GM21526 (cell line): ENCODE data around the gene ATP2C2.
"Not testable (repeated sequence)": the region's sequence is repeated elsewhere in the genome, so short reads cannot be mapped to it uniquely, and the experiment has no call there.

ENCODE experiments used
- ATAC-seq: cut with Tn5 transposase; IDR thresholded peaks from one replicate; pipeline ENCODE4 v1.9.1; 2021; ENCODE audit warnings: moderate library complexity; ENCODE audit not compliant: unreplicated experiment, low FRiP score

ATP2C2 gene

DNA sequence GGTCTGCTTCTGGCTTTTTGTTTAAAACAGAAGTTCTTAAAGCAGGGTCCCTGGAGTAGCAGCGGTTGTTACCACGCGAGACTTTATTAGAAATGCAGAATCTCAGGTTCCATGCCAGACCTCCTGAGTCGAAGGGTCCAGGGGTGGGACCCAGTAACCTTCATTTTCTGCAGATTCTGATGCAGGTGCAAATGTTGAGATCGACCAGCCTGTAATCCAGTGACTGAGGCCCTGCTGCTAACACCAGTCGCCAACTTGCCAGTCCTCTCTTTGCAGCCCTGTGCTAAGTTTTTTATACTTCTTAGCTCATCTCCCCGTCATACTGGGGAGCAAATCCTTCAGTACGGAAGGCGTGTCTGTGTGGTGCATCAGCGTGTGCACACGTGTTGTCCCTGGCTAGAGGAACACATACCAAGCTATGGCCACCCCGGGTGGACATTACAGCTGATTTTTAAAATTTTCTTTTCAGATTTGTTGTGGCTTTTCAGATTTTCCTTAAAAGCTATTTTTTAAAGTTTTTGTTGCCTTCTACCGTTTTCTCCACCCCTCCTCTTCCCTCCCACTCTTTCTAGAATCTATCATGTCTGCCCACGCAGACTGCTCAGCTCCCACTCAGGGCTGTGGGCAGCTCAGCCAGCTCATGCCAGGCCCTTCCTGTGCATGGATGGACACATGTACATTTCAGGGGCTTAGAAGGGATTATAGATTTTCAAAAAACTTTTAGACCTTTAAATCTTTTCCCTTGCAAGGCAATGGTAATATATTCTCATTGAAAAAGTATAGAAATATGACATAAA lies 78.5 kb downstream of the ATP2C2 start:
- ATAC-seq, result no peak

DNA sequence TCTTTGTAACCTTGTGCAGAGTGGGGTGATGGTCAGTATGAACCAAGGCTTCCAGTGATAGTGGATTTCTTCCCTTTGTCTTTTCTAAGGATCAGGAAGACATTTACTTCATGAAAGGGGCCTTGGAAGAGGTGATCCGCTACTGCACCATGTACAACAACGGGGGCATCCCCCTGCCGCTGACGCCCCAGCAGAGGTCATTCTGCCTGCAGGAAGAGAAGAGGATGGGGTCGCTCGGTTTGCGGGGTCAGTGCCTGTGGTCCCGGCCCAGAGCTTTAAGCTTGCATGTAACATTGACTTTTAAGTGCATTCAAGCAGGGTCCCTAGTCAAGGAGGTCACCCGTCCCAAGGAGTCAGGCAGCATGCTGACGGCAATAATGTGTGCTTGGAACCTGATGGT lies 80.1 kb downstream of the ATP2C2 start:
- no peak for ATAC-seq

DNA sequence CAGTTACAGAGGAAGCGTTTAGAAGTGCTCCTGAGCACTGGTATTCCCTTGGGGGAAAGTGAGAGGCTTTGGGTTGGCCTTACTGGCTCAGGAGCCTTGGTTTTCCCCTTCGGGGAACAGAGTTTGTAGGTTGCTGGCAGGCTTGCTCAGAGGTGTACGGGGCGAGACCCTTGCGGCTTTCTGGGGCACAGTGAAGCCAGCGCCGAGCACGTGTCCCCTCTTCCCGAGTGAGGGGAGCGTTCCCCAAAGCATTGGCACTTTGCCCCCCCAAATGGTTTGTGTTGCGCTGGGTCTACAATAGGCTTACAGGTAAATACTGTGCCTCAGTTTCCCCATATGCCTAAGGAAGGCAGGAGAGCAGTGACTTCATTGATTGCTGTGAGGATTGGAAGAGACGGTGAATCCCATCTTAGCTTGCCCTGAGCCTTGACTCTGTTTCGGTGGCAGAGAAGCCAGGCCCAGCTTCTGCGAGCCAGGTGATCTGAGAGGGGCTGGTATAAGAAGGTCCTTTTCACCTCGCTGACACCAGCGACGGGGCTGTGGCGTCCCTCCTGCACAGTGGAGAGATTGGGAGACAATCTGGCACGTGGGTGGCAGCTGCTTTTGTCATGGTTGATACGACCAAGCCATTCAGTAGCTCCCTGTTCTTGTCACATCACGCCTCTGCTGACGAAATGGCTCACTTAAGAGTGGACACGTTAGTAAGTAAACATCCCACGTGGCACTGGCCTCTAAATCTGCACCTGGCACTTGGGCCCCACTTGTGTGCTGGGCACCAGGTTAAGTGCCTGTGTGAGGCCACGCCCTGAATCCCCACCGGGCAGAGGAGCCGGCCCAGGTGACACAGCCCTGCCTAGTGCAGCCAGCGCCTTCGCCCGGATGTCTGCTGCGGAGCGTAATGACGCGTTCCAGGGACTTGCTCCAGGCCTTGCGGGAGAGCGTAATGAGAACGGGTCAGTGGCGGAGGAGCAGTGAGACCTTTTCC lies 81.1 kb downstream of the ATP2C2 start:
- ATAC-seq, result no peak

DNA sequence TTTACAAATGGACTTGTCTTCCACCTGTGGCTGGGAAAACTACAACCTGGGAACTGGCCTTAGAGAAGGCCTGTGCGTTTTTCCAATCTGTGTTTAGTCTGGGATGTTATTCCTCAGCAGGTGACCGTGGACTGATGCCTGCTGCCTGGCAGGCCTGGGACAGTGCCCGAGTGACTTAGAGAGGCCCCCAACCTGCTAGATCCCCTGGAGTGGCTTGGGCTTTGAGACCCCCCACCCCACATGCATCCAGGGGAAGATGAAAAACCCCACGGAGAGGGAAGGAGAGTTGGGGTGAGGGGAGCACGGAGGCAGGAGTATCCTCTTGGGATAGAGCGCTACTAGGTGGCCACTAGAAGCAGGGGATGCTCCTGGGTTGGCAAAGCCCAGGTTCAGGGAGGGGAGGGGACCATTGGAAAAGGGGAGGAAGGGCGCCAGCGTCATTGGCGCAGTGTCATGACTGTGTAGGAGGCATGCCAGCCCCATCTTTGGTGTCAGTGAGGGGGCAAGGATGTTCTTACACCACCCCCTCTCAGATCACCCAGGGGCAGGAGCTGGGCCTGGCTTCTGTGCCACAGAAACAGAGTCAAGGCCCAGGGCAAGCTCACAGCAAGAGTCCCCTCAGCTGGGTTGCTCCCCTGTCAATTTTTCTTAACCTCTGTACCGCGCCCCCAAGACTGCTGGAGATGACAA lies 82.0 kb downstream of the ATP2C2 start:
- ATAC-seq, result no peak

DNA sequence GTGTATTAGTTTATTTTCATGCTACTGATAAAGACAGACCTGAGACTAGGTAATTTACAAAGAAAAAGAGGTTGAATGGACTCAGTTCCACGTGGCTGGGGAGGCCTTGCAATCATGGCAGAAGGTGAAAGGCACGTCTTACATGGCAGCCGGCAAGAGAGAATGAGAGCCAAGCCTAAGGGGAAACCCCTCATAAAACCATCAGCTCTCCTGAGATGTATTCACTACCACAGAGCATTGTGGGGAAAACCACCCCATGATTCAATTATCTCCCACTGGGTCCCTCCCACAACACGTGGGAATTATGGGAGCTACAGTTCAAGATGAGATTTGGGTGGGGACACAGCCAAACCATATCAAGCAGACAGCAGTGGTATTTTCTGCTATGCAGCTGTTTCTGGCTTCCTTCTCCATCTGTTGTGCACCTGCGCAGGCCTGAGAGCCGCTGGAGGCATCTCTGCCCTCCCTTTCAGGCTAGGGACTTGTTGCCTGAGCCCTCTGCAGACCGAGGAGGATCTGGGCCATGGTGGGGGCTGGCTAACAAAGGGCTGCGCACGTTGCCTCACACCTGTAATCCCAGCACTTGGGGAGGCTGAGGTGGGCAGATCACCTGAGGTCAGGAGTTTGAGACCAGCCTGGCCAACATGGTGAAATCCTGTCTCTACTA lies 82.8 kb downstream of the ATP2C2 start:
- not testable (repeated sequence) for ATAC-seq

DNA sequence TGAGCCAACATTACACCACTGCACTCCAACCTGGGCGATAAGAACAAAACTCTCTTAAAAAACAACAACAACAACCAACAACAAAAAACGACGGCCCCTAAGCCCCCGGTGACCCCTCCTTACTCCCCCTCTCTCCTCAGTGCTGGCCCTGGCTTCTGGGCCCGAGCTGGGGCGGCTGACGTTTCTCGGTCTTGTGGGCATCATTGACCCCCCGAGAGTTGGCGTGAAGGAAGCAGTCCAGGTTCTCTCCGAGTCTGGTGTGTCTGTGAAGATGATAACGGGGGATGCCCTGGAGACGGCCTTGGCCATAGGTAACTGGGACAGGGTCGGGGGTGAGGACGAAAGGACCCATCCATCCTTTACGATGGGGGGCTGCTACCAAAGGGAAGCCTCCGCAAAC lies 83.4 kb downstream of the ATP2C2 start:
- no peak for ATAC-seq

DNA sequence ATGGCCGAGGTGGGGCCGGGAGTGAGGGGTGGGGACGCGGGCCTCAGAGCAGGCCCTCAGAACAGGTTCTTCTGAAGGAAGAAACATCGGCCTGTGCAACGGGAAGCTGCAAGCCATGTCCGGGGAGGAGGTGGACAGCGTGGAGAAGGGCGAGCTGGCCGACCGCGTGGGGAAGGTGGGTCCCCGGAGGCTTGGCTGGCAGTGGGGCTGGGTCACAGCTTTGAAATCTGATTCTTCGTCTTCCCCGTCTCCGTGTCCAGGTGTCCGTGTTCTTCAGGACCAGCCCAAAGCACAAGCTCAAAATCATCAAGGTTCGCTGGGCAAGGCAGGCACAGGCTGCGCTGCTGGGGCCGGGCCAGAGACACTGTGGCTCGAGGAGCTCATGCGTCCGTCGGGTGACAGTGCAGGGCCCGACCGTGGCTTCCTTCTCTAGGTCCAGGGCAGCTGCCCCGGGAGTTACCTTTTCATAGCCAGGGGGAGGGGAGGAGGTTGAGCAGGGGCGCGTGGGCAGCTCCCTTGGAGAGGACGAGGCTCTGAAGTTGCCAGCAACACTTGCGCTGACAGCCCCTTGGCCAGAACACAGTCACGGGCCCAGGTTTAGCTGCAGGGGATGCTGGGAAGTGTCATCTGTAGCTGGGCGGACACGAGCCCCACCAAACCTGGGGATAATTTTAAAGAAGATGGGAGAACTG lies 84.9 kb downstream of the ATP2C2 start:
- no peak for ATAC-seq

DNA sequence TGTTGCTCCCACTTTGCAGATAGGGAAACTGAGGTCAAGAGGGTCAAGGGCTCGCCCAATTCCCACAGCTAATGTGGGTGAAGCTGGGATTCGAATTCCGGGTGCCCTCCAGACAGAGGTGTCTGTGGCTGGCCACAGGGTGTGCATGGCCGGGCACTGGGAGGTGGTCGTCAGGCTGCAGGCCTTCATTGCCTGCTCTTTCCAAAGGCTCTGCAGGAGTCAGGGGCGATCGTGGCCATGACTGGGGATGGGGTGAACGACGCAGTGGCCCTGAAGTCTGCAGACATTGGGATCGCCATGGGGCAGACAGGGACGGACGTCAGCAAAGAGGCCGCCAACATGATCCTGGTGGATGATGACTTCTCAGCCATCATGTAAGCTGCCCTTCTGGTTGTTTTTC lies 86.3 kb downstream of the ATP2C2 start:
- ATAC-seq, result no peak

DNA sequence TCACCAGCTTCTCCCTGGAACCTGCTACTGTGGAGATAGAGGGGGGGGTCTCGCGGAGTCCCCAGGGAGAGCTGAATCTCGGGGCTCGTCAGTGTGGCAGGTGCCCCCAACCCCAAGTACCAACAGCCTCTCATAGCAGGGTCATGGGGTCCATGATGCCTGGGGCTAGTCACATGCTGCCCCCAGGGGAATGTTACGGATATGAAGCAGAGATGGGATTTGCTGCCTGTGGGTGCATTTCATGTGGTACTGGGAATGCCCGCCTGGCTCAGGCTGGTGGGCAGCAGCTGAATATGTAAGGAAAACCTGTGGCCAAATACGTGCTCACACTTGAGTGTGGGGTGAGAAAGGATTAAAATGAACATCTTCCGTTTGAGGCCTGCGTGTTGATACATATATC lies 86.7 kb downstream of the ATP2C2 start:
- no peak for ATAC-seq

DNA sequence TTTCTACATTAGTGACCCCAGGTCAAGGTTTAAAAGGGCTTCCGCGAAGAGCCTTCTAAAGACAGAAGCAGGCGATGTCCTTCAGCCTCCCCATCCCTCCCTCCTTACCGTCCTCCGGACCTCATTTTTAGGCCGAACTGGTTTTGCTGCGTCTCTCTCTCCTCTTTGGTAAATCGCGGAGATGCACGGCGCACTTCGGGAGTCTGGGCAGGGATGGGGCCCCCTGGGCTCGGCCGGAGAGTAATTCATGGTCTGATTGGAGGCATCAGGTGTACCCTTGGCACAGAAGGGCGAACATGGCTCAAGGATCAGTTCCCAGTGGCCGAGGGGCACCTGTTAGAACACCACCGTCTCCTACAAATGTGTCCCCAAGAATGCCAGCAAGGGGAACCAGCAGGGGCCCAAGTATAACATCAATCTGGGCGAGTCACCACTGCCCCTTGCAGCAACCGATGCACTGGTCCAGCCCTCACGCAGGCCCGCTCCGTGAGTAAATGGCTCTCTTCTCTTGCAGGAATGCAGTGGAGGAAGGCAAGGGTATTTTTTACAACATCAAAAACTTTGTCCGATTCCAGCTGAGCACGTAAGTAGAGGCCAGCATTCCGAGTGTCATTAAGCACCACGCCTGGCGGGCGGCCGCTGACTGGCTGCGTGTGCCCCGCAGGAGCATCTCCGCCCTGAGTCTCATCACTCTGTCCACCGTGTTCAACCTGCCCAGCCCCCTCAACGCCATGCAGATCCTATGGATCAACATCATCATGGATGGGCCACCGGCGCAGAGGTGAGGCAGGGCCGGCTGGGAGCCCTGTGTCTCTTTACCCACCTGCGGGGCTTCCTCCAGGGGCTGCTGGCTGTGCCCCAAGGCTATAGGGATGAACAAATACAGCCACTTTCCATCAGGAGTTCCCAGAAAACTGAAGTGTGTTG lies 90.5 kb downstream of the ATP2C2 start:
- ATAC-seq, result no peak

DNA sequence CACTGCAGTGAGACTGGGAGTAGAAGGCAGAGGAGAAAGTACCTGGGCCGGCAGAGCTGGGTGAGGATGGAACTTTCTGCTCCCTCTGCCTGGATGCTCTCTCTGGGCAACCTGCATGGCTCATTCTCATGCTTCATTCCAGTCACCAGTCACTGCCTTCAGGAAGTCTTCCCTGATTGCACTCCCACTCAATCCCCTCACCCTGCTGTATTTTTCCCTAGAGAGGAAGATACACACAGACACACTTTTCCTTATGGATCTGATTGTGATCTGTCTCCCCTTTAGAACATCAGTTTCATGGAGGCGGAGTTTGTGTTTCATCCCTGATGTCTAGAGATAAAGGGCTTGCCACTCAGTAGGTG lies 91.2 kb downstream of the ATP2C2 start:
- no peak for ATAC-seq

DNA sequence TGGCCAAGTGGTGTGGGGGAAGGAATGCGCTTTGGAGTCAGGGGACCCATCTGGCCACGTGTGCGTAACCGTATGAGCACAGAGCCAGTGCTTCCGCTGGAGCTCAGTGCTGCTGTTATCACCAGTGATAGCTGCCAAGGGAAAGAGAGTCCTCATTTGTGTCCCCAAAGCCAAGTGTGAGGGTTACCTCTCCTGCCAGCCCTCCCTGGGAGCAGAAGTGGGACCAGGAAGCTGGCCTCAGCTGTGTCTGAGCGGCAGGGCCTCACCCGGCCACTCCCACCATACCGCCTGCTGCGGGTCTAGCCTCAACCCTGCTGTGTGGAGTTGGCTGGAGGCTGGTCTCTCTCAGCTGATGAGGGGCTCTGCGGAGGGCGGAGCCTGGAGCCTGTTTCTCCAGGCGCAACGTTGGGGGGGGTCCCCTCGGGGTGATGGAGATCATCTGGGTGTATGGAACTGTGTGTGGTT lies 91.6 kb downstream of the ATP2C2 start:
- no peak for ATAC-seq

DNA sequence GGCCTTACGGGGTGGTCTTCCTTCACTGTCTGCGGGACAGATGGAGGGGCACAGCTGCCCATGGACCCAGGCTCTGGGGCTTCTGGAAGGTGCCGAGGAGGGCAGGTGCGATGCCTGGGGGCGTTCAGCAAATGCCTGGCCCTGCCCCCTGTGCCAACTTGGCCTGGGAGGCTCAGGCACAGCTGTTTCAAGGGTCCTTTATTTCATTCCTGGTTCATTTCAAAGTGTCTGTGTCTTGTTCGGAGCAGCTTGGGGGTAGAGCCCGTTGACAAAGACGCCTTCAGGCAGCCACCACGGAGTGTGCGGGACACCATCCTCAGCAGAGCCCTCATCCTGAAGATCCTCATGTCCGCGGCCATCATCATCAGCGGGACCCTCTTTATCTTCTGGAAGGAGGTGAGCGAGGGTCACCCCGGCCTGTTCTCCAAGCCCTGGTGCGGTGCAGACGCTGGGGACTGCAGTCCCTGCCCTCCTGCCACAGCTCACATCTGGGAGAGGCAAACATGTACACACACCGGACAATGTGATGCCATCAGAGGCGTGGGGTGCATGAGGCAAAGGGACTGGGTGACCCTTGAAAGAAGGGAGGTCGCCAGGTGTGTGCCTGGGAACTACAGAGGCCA lies 92.2 kb downstream of the ATP2C2 start:
- no peak for ATAC-seq

DNA sequence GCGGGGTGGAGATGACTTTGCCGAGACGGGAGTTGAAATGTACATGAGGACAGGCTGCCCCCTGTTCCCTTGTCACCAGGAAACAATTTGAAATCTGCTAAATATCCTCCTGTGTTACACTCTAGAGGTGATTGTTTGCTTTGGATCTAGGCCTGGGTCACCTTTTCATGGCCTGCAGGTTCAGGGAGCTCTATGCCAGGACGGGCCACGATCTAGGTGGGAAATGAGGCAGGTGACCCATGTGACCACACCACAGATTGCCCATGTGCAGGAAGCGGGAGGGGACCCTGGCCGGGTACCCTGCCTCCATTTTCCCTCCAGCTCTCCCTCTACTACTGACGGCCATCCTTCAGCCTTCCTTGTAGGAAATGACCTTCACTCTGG lies 92.7 kb downstream of the ATP2C2 start:
- no peak for ATAC-seq

DNA sequence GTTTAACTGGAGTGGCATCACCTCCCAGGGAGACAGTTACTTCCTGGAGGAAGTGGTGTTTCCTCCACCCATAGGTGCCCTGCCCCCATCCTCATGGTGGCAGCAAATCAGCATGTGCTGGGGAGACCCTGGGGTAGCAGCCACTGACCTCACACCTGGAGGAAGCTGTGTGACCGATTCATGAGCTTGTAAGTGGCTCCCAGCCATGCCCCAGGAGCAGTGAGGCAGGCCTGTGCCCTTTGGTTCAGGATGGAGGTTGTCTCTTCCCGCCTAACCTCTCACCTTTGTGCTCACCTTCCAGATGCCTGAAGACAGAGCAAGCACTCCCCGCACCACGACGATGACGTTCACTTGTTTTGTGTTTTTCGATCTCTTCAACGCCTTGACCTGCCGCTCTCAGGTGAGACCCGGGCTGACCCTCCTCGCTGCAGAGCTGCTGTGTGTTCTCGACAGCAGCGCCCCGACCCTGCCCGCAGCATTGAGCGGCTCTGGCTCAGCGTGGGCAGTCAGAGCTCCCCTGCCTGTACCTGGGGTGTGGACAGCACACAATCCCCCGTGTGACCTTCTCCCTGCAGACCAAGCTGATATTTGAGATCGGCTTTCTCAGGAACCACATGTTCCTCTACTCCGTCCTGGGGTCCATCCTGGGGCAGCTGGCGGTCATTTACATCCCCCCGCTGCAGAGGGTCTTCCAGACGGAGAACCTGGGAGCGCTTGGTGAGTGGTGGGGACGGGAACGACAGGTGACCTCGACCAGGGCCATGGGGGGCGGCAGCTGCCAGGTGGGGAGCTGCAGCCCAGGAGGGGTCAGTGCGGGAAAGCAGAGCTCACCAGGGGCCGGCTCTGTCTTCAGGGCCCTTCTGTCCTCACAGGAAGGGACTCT lies 93.3 kb downstream of the ATP2C2 start:
- no peak for ATAC-seq

DNA sequence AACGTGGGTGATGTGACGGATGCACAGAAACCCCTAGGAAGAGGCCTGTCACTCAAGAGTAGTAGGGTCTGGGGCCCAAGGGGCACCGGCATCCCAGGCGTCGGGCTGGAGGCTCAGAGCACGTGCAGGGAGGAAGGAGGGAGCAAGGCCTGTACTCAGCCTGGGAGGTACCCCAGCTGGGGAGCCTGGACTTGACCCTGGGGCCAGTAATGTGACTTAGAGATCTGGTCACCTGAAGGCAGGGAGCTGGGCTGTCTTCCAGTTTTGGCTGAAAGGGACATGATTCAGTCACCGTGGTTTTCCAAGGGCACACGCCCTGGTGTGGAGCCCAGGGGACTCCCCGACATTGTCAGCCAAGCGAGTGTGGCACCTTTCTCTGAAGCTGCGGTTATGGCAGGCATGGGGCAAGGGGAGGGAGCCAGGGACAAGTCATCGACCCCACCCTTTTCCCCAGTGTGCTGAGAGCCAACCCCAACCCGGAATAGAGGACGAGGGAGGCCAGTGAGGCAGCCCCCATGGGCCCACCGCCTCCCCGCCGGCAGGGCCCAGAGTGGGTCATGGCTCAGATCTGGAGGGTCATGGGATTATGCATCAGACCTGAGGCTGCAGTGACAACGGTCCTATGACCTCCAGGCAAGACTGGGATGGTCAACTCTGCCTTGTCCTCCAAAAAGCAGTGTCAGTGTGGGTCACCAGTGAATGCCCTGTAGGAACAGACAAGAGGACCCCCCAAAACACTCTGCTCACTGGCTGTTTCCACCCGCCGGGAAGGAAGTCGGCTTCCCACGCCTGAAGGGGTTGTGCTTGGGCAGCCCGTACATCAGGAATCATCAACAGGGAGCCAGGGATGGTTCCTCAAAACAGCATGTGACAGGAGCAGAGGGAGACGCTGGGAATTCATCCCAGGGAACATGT lies 94.2 kb downstream of the ATP2C2 start:
- ATAC-seq, result no peak
